ENCODE data around the gene PRPF39.

GRCh38 chr14:45039390-45039789 lies 44.5 kb upstream of the PRPF39 start:
- TF ChIP-seq CTCF (IDR thresholded peaks at IDR 0.05) (no peak), SMC3 (IDR thresholded peaks at IDR 0.05; ENCODE audit: low read depth, low read length) (no peak), USF1 (IDR thresholded peaks at IDR 0.05; ENCODE audit: borderline replicate concordance, low read depth) (no peak), REST (IDR thresholded peaks at IDR 0.05; ENCODE audit: low read depth, low read length) (no peak), POLR2AphosphoS5 (IDR thresholded peaks at IDR 0.05; ENCODE audit: low read depth, low read length) (no peak), TAF1 (IDR thresholded peaks at IDR 0.05; ENCODE audit: borderline replicate concordance, low read depth, low read length) (no peak), EP300 (IDR thresholded peaks at IDR 0.05; ENCODE audit: borderline replicate concordance in 1 of 2, low read depth in 1 of 2, low read length in 1 of 2) (no peak), RCOR1 (IDR thresholded peaks at IDR 0.05; ENCODE audit: low read length) (no peak), FOXJ3 (CRISPR knock-in tag; IDR thresholded peaks at IDR 0.05) (no peak), FOXM1 (IDR thresholded peaks at IDR 0.05; ENCODE audit: low read depth) (no peak), SIN3A (IDR thresholded peaks at IDR 0.05; ENCODE audit: borderline replicate concordance, low read depth, low read length) (no peak), YY1 (IDR thresholded peaks at IDR 0.05; ENCODE audit: low read depth) (no peak), USF2 (IDR thresholded peaks at IDR 0.05; ENCODE audit: borderline replicate concordance, low read depth, low read length) (no peak)
